ENCODE measurements around the gene NIBAN1. TPM values are rescaled to one million over a fixed set of nuclear protein-coding genes. Genes with fewer than 3 reads are reported as not detected.

NIBAN1 gene
- total and polyA plus RNA-seq, 9 of the 15 experiments (the other 6 are each of a cell fraction or from before 2014, with no cell fraction given): 1.5 to 26.6 (median 16.2) TPM

DNA sequence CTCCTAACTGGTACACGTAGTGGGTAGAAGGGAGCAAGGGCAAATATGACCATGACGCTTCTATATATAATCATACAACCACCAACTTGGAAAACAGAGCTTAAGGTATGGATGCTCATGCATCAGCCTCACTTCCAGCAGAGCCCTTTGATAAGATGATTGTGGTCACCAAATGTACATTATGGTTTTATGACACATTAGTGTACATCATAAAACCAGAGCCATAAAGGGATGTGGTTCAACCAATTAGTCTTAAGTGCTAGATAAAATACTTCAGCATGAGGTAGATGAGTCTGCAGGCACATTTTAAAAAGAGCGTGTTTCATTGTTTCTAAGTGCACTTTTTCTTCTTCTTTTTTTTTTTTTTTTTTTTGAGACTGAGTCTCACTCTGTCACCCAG, 43.7 kb downstream of the NIBAN1 start:
- ChIA-PET POLR2A (interaction anchor here (1.7 kb wide), 1 partner anchor 13 kb away, joined by 7 read pairs; no protein-coding TSS in a partner anchor), CTCF (ENCODE audit: low intra/inter-chr PET ratio) (no interaction called here)
- FAIRE-seq (no peak), DNase-seq (ENCODE audit: extremely low read depth in 1 of 4, low spot score in 3 of 4) (no peak), ATAC-seq (peak; percentile 38)
- WGBS (ENCODE audit: insufficient coverage, low coverage, missing lambda C conversion rate): 27% methylated on average over 3 of the region's 3 CpGs
- Histone ChIP-seq H4K20me1 (replicated peaks; ENCODE audit: control insufficient read depth, insufficient read depth, low read length) (0 out of 2 replicates have a peak, but pooled peaks cover 9% of the 10 kb centered on the region), H3K4me2 (ENCODE audit: insufficient read depth, low read length) (no peak overlapping the region), H3K4me3 (no peak overlapping the region), H3K27me3 (ENCODE audit: control insufficient read depth in 2 of 2, insufficient read depth in 2 of 2, low read length in 2 of 2) (no peaks in the 10 kb centered on the region), H3K9ac (ENCODE audit: insufficient read depth in 1 of 2, low read depth in 2 of 2, low read length in 2 of 2) (no peak overlapping the region), H3K79me2 (ENCODE audit: control insufficient read depth, insufficient read depth, low read length) (no peaks in the 10 kb centered on the region; the same call in 2 of the 3 replicates), H2AFZ (ENCODE audit: low read depth, low read length) (no peak overlapping the region), H3K36me3 (ENCODE audit: control insufficient read depth, insufficient read depth, low read length) (no peaks in the 10 kb centered on the region), H3K9me1 (ENCODE audit: control insufficient read depth, insufficient read depth, low read length) (no peaks in the 10 kb centered on the region), H3K4me1 (replicated peaks in 1 of 2; ENCODE audit: control insufficient read depth in 2 of 2, insufficient read depth in 2 of 2, low read length in 2 of 2) (peaks cover 0 to 10% of the 10 kb centered on the region in 2 experiments; a peak in 2 of 5 replicates), H3K9me3 (replicated peaks; ENCODE audit: control insufficient read depth, insufficient read depth, low read depth, low read length) (no peaks in the 10 kb centered on the region), H3K27ac (ENCODE audit: extremely low read depth, low read depth, low read length) (no peak overlapping the region)
- intact Hi-C loops (cut with micrococcal nuclease): loop anchor here (5.0 kb wide), 1 partner anchor 123 kb away; no protein-coding TSS in a partner anchor
- in situ Hi-C loops (cut with MboI): no loop called here
- BruUV-seq (replicated peaks): no TSS peak
- no peak for TF ChIP-seq ZFX (CRISPR knock-in tag; IDR thresholded peaks at IDR 0.05)
- TF ChIP-seq CREM (IDR thresholded peaks at IDR 0.05; ENCODE audit: low read depth): no peak
- TF ChIP-seq TAF7 (tag; IDR thresholded peaks at IDR 0.05): no peak
- TF ChIP-seq ZNF609 (CRISPR knock-in tag; IDR thresholded peaks at IDR 0.05; ENCODE audit: borderline replicate concordance): 0 out of 2 replicates have a peak, but pooled peaks have one; percentile 53
- no peak for TF ChIP-seq NCOA2 (IDR thresholded peaks at IDR 0.05; ENCODE audit: partially characterized antibody in 2 of 2)
- TF ChIP-seq RCOR1 (IDR thresholded peaks at IDR 0.05; ENCODE audit: borderline replicate concordance in 1 of 2, low read depth in 2 of 2, low read length in 2 of 2): 0 out of 4 replicates have a peak, but pooled peaks of 1 of the 2 experiments have one; percentile 17
- TF ChIP-seq ESRRA (IDR thresholded peaks at IDR 0.05; ENCODE audit: borderline replicate concordance, low read depth): peak; percentile 81; the same call in 1 of the 2 replicates
- TF ChIP-seq PRMT5 (CRISPR knock-in tag; IDR thresholded peaks at IDR 0.05): no peak
- TF ChIP-seq YBX1 (IDR thresholded peaks at IDR 0.05): no peak
- no peak for TF ChIP-seq NFE2L1 (tag; IDR thresholded peaks at IDR 0.05; ENCODE audit: borderline replicate concordance, low read depth)
- no peak for TF ChIP-seq ETV5 (CRISPR knock-in tag; IDR thresholded peaks at IDR 0.05; ENCODE audit: low read depth)

All from K562 (cell line).